Left colon (tissue), 2 donors: ENCODE data around the gene DTHD1. TPM values are rescaled to one million over a fixed set of nuclear protein-coding genes. Genes with fewer than 3 reads are reported as not detected.

ENCODE experiments used
- ATAC-seq: fragments of 200-7000 bp; cut with Tn5 transposase; one replicate; pipeline ENCODE4 v1.9.1; 2020; ENCODE audit warnings: mild to moderate bottlenecking, moderate library complexity
- DNase-seq, 2 donors: peaks; one replicate each; pipeline ENCODE4 v3.0.0-alpha.2; 2020
- intact Hi-C, 2 donors: fragments of 100-400 bp; cut with DNase I in 1 of 2; cut with micrococcal nuclease in 1 of 2; formaldehyde crosslinking; loops; one replicate each; pipeline versions ENCODE4 v1.11.2 to v1.14.0; 2022; cut with DNase I, micrococcal nuclease
- total RNA-seq, 2 donors: library from RNA; stranded (reverse); fragmentation: NEBNext Ultra II Directional; extraction: Animal tissue kit (Norgen Biotek cat#: 25700); gene quantifications; one replicate each; pipeline ENCODE4 v1.2.1, GENCODE V29; 2021
- donor health status: DM: no; HTN: no; CAD: no.
- donor health status: DM: yes; HTN: yes; CAD: no.

The DTHD1 gene
- total RNA-seq, 2 donors from 2014 or later, result 0.11 to 0.18 TPM

DNA sequence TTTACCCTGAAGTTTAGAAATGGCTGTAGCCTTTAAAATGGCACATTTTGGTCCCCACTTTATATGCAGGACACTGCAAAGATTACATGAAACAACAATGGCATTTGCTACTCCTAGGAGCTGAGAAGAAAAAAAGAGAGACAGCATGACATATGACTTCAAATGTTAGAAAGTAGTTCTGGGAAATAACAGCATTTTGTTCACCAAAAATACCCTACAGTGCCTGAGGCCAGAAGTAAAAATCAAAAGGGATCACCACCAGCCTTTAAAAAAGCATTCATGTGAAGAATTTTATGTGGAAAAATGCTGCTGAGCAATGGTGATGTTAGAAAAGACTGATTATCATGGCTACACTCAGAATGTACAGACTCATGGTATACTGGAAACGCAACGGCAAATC lies 110.0 kb downstream of the DTHD1 start:
- ATAC-seq, result no peak
- intact Hi-C loops, result no loop called here
- DNase-seq, result no peak

DNA sequence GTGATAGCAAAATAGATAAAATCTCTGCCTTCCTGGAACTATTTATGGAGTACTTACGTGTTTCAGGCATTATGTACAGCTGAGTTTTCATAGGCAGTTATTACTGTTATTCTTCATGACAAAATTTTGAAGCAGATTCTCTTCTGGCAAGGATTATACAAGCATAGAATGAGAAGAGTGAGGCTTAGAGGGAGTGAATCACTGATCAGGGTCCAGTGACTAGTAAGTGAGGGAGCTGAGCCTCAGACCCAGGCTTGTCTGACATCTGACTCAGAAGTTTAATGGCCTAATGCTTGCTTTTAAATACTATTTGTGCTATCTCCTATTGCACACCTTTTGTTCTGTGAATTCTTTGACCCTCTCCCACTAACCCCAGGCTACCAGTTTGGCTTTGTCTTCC lies 110.6 kb downstream of the DTHD1 start:
- DNase-seq (no peak), ATAC-seq (no peak)
- intact Hi-C loops, result no loop called here

DNA sequence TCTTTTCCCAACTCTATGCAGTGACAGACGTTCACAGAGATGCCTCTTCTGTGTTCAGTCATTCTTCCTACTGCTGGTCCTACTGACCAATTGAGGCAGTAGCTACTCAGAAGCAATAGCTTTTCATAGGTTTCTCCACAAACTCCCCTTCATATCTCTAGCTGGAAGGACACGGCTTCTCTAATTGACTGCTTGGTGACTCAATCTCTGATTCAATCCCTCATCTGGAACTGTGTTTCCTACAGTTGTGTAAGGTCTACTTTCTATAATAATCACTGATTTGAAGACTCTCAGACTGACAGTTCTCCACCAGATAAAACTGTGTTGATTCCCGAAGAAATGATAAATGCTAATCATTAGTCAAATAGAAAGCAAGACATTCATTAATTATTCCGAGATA lies 111.5 kb downstream of the DTHD1 start:
- no peak for ATAC-seq
- intact Hi-C loops, result no loop called here
- no peak for DNase-seq

Other genes starting within 250 kb of the DTHD1 start
- 10 to 100 TPM; 19.5 to 22.3 TPM for gene ARAP2, start 37.1 kb upstream of the DTHD1 start, total RNA-seq